Adipose tissue (tissue), 3 donors: ENCODE data around the gene FFAR2. TPM values are rescaled to one million over a fixed set of nuclear protein-coding genes. Genes with fewer than 3 reads are reported as not detected.
"Not testable (repeated sequence)": the region's sequence is repeated elsewhere in the genome, so short reads cannot be mapped to it uniquely, and the experiment has no call there.

Experiments
- H3K27ac ChIP-seq: one replicate; pipeline ENCODE4 v1.5.1; 2013; ENCODE audit warnings: low read depth, low read length
- WGBS, 3 donors: extraction: QIAGEN DNeasy Blood & Tissue Kit; methylation state at CpG; one replicate each; pipeline ENCODE4 v1.1.7; 2013; 5-methylcytosine and 5-hydroxymethylcytosine counted together
- polyA plus RNA-seq, 3 donors: library from polyadenylated mRNA; stranded (reverse); fragments of 200-250 nt; gene quantifications; one replicate each; pipeline ENCODE4 v1.2.3, GENCODE V29; 2013
- donor health status: healthy with polysubstance abuse.
- donor health status: Bipolar disorder and iron deficiency.
- donor health status: healthy.

The FFAR2 gene
- polyA plus RNA-seq, result 1 to 10 TPM in 2 of 3 donors, under 1 TPM in 1; 0.24 to 4.6 (median 4.0) TPM

DNA sequence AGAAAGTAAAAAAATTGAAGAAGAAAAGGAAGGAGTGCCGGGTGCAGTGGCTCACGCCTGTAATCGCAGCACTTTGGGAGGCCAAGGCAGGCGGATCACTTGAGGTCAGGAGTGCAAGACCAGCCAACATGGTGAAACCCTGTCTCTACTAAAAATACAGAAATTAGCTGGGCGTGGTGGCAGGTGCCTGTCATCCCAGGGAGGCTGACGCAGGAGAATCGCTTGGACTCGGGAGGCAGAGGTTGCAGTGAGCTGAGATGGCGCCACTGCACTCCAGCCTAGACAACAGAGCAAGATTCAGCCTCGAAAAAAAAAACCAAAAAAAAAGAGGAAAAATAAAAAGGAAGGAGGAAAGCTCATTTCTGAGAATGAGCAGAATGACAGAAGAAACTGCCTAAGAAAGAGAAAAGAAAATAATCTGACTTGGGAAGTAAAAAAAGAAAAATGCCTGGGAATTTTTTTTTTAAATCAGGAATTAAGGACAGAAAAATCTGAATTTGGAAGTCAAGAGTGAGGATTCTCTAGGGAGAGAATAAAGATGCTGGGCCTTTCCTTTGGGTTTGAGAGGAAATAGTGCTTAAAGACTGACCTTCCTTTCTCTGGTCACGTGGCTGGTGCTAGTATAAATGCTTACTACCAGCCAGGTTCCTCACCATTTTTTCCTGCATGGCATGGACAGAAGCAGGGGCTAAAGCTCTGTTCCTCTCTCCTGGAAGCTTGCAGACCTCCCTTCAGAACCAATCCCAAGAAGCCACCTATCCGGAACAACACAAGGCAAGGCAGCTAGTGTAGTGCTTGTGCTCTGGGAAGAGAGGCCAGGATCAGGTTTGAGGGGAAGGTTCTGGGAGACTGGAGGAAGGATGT lies at the start of gene FFAR2:
FFAR2 (plus strand) TSS at position 652 of the 864 bp plus-strand sequence. CDS start 1,458 bp downstream, outside the sequence.
- WGBS, 3 donors, result 67 to 85% (median 71%) methylated on average over 12 of the region's 12 CpGs

DNA sequence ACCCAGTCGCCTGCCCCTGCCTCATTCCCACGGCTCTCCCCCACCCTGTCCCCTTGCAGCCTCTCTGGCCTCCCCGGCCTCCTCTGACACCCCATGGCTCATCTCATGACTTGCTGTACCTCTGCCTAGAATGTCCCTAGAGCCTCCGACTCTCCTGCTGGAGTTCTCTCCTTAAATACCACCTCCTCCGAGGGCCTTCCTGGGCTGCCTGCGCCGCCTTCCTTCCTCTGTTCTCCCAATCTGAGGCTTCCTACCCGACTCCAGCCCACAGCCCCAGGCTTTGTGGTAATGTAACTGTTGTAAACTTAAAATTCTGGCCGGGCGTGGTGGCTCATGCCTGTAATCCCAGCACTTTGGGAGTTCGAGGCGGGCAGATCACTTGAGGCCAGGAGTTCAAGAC lies 49.5 kb upstream of the FFAR2 start:
- H3K27ac ChIP-seq, result no peak overlapping the region
- WGBS, 3 donors, result 91 to 93% (median 92%) methylated on average over 12 of the region's 12 CpGs

More for the DNA sequence above, at the start of gene FFAR2:
- no peak within 1 kb of the TSS for H3K27ac ChIP-seq

- no peak overlapping the region for H3K27ac ChIP-seq
These were observed 48.8 kb upstream of the FFAR2 start for GRCh38 chr19:35399231-35399630.

GRCh38 chr19:35399948-35400772 lies 47.9 kb upstream of the FFAR2 start:
- H3K27ac ChIP-seq, result no peak overlapping the region
- WGBS, 3 donors, result 79 to 84% (median 80%) methylated on average over 10 of the region's 10 CpGs

More at GRCh38 chr19:35399231-35399630, 48.8 kb upstream of the FFAR2 start:
- 83 to 90% (median 85%) methylated on average over 4 of the region's 4 CpGs for WGBS, 3 donors

DNA sequence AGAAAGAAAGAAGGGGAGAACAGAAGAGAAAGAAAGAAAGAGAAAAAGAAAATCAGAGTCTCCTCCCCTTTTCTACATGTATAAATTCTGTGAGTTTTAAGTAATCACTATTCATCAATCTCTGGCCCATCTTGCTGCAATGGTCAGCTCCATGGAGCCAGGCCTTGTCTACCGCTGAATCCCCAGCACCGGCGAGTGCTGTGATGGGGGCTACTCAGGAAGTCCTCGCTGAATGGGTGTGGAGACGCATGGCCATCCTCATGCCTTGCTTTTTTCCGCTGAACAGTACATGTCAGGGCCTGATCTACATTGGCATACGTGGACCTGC lies 47.3 kb upstream of the FFAR2 start:
- no peak overlapping the region for H3K27ac ChIP-seq
- WGBS, 3 donors, result 93 to 94% (median 93%) methylated on average over 7 of the region's 7 CpGs

GRCh38 chr19:35401416-35401815 lies 46.6 kb upstream of the FFAR2 start:
- not testable (repeated sequence) for H3K27ac ChIP-seq
- 87 to 92% (median 88%) methylated on average over 9 of the region's 9 CpGs for WGBS, 3 donors

- H3K27ac ChIP-seq, result no peak overlapping the region
- 68 to 83% (median 79%) methylated on average over 8 of the region's 8 CpGs for WGBS, 3 donors
These were observed 44.8 kb upstream of the FFAR2 start for GRCh38 chr19:35403116-35403760.

GRCh38 chr19:35404879-35405622 lies 43.0 kb upstream of the FFAR2 start:
- H3K27ac ChIP-seq, result no peak overlapping the region
- 64 to 78% (median 69%) methylated on average over 11 of the region's 11 CpGs for WGBS, 3 donors

DNA sequence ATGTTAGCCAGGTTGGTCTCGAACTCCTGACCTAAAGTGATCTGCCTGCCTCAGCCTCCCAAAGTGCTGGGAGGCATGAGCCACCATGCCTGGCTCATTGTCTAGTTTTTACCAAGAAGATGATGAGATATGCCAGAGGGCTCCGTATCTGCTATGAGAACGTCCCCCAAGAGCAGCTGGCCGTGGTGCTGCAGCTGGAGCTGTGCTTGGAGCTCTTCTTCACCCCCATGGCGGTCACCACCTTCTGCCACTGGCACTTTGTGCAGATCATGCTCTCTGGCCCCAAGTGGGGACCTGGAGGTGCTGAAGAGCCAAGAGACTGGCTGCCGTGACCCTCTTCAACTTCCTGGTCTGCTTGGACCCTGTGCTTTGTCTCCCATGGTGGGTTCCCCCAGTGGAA lies 40.4 kb upstream of the FFAR2 start:
- 85 to 90% (median 88%) methylated on average over 6 of the region's 6 CpGs for WGBS, 3 donors
- H3K27ac ChIP-seq, result no peak overlapping the region

GRCh38 chr19:35408284-35409171 lies 39.5 kb upstream of the FFAR2 start:
- WGBS, 3 donors, result 83 to 92% (median 89%) methylated on average over 13 of the region's 13 CpGs
- no peak overlapping the region for H3K27ac ChIP-seq

- WGBS, 3 donors, result 75 to 85% (median 78%) methylated on average over 5 of the region's 5 CpGs
- no peak overlapping the region for H3K27ac ChIP-seq
These were observed 38.9 kb upstream of the FFAR2 start for GRCh38 chr19:35409191-35409590.

DNA sequence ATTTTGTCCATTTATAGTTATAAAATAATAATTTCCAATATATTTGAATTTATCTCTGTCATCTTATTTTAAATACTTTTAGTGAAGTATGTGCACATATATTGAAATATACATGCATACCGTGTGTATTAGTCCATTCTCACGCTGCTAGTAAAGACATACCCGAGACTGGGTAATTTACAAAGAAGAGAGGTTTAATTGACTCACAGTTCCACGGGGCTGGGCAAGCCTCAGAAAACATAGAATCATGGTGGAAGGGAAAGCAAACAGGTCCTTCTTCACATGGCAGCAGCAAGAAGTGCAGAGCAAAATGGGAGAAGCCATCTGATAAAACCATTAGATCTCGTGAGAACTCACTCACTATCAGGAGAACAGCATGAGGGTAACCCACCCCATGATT lies 37.6 kb upstream of the FFAR2 start:
- no peak overlapping the region for H3K27ac ChIP-seq
- WGBS, 3 donors, result 85 to 93% (median 89%) methylated on average over 5 of the region's 5 CpGs

GRCh38 chr19:35414442-35414841 lies 33.6 kb upstream of the FFAR2 start:
- no peak overlapping the region for H3K27ac ChIP-seq
- WGBS, 3 donors, result 82 to 93% (median 89%) methylated on average over 3 of the region's 3 CpGs

DNA sequence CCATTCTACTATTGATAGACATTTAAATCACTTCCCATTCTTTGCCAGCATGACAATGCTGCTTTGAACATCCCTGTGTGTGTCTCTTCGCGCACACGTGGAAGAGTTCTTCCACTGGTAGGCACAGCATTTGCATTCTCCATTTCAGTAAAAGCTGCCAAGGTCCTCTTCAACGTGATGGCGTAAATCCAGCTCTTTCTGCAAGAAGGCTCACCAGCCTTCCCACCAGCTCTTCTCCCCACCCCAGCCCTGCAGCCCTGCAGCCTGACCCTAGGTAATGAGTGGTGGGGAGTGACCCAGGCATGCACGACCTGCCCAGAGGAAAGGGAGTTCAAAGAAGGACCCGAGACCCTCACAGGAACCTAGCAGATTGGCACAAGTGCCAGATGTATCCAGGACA lies 31.7 kb upstream of the FFAR2 start:
- 76 to 84% (median 78%) methylated on average over 7 of the region's 7 CpGs for WGBS, 3 donors

GRCh38 chr19:35417278-35417677 lies 30.8 kb upstream of the FFAR2 start:
- no peak overlapping the region for H3K27ac ChIP-seq
- 90 to 95% (median 92%) methylated on average over 2 of the region's 2 CpGs for WGBS, 3 donors

More for the DNA sequence above, 31.7 kb upstream of the FFAR2 start:
- H3K27ac ChIP-seq, result no peak overlapping the region

GRCh38 chr19:35417713-35418534 lies 30.1 kb upstream of the FFAR2 start:
- H3K27ac ChIP-seq, result no peak overlapping the region
- WGBS, 3 donors, result 67 to 86% (median 81%) methylated on average over 7 of the region's 7 CpGs
